Measurements from ENCODE around the gene SEC14L1. TPM values are rescaled to one million over a fixed set of nuclear protein-coding genes. Genes with fewer than 3 reads are reported as not detected.

SEC14L1 gene
- total RNA-seq, 1 experiment from 2014 or later: 78.6 TPM

GRCh38 chr17:77229786-77230435 is 89.1 kb downstream of the SEC14L1 start:
- Histone ChIP-seq H3K36me3 (ENCODE audit: insufficient read depth, low read length, poor library complexity, severe bottlenecking) (no peaks in the 10 kb centered on the region), H3K4me3 (ENCODE audit: low read depth, low read length, poor library complexity, severe bottlenecking) (no peak overlapping the region), H3K4me1 (ENCODE audit: insufficient read depth, low read length, poor library complexity, severe bottlenecking) (peaks cover 23% of the 10 kb centered on the region), H3K27me3 (replicated peaks; ENCODE audit: insufficient read depth, low read depth, low read length, poor library complexity) (no peaks in the 10 kb centered on the region), H3K9me3 (ENCODE audit: low read depth, low read length, poor library complexity, severe bottlenecking) (no peaks in the 10 kb centered on the region), H3K27ac (ENCODE audit: low read depth, low read length, poor library complexity, severe bottlenecking) (no peak overlapping the region)
- intact Hi-C loops (cut with micrococcal nuclease; ENCODE audit: unreplicated experiment): no loop called here
- ChIA-PET POLR2A (ENCODE audit: low non-redundant PET) (no interaction called here), CTCF (no interaction called here)
- TF ChIP-seq CTCF (conservative IDR thresholded peaks at IDR 0.05; ENCODE audit: low read depth, low read length): no peak
- TF ChIP-seq EZH2 (IDR thresholded peaks at IDR 0.05; ENCODE audit: borderline replicate concordance, low read depth, low read length, poor library complexity, severe bottlenecking): no peak
- no TSS peak for BruUV-seq (replicated peaks)
- DNase-seq (ENCODE audit: low spot score): no peak

DNA sequence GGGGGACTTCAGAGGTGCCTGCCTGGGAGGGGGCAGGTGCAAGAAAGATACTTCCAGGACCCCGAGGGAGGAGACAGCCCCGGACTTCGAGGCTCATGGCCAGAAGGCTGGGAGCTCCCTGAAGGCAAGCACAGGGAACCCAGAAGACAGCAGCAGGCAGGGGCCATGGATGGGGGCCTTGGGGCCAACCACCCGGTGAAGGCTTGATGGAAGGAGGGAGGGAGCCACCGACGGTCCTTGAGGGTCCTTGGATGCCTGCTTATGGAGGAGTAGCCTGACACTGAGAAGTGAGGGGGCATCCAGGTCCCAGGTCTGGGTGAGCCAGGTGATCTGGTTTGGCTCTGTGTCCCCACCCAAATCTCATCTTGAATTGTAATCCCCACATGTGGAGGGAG is 89.7 kb downstream of the SEC14L1 start:
- H3K4me1 ChIP-seq (ENCODE audit: insufficient read depth, low read length, poor library complexity, severe bottlenecking): peaks cover 29% of the 10 kb centered on the region
- DNase-seq (ENCODE audit: low spot score): no peak
- H3K27ac ChIP-seq (ENCODE audit: low read depth, low read length, poor library complexity, severe bottlenecking): no peak overlapping the region
- no TSS peak for BruUV-seq (replicated peaks)
- no peaks in the 10 kb centered on the region for H3K9me3 ChIP-seq (ENCODE audit: low read depth, low read length, poor library complexity, severe bottlenecking)
- POLR2A ChIA-PET (ENCODE audit: low non-redundant PET): no interaction called here
- no peaks in the 10 kb centered on the region for H3K27me3 ChIP-seq (replicated peaks; ENCODE audit: insufficient read depth, low read depth, low read length, poor library complexity)
- CTCF ChIA-PET: no interaction called here
- H3K36me3 ChIP-seq (ENCODE audit: insufficient read depth, low read length, poor library complexity, severe bottlenecking): no peaks in the 10 kb centered on the region
- TF ChIP-seq CTCF (conservative IDR thresholded peaks at IDR 0.05; ENCODE audit: low read depth, low read length) (no peak), EZH2 (IDR thresholded peaks at IDR 0.05; ENCODE audit: borderline replicate concordance, low read depth, low read length, poor library complexity, severe bottlenecking) (no peak)
- H3K4me3 ChIP-seq (ENCODE audit: low read depth, low read length, poor library complexity, severe bottlenecking): no peak overlapping the region
- intact Hi-C loops (cut with micrococcal nuclease; ENCODE audit: unreplicated experiment): no loop called here

DNA sequence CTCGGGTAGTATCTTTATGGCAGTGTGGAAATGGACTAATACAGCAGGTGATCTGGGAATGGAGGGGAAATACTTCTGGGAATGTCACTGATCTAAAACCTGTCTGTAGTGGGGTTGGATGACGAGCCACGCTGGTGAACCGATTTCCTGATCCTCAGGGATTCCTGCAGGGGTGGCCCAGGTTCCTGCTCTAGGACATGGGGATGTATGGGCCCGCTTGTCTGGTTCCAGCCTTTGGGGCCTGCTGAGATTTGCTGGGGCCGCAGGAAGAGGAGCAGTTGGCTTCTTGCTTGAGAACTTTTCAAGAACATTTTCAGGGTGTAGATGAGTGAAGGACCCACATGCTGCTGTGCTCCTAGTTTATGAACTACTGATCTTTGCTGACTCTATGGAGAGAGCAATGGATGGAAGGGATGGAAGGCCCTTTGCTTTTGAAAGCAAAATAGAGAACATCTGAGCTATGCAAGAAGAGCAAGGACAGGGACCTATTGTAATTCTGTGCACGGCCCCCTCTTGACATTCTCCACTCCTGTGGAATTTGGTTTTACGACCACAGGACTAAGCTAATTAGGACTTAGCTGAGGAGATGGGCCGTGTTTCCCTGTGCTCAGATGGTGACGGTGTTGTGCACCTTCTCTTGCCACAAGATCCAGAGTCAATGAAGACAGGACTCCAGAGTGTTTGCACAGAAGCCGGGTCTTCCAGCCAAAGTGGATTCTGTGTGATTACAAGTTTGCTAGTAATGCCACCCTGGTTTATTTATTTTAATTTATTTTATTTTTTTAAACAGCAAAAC is 90.5 kb downstream of the SEC14L1 start:
- DNase-seq (ENCODE audit: low spot score): no peak
- no peak for TF ChIP-seq CTCF (conservative IDR thresholded peaks at IDR 0.05; ENCODE audit: low read depth, low read length)
- Histone ChIP-seq H3K36me3 (ENCODE audit: insufficient read depth, low read length, poor library complexity, severe bottlenecking) (no peaks in the 10 kb centered on the region), H3K4me1 (ENCODE audit: insufficient read depth, low read length, poor library complexity, severe bottlenecking) (peaks cover 37% of the 10 kb centered on the region), H3K4me3 (ENCODE audit: low read depth, low read length, poor library complexity, severe bottlenecking) (no peak overlapping the region), H3K27me3 (replicated peaks; ENCODE audit: insufficient read depth, low read depth, low read length, poor library complexity) (no peaks in the 10 kb centered on the region), H3K27ac (ENCODE audit: low read depth, low read length, poor library complexity, severe bottlenecking) (no peak overlapping the region), H3K9me3 (ENCODE audit: low read depth, low read length, poor library complexity, severe bottlenecking) (no peaks in the 10 kb centered on the region)
- ChIA-PET POLR2A (ENCODE audit: low non-redundant PET) (interaction anchor here (0.6 kb wide), 1 partner anchor 21 kb away, joined by 5 read pairs; no protein-coding TSS in a partner anchor), CTCF (no interaction called here)
- intact Hi-C loops (cut with micrococcal nuclease; ENCODE audit: unreplicated experiment): no loop called here
- no TSS peak for BruUV-seq (replicated peaks)

Data from A673 (cell line).